GM21723 (cell line): ENCODE measurements around the gene RNF217.
"Not testable (repeated sequence)": the region's sequence is repeated elsewhere in the genome, so short reads cannot be mapped to it uniquely, and the experiment has no call there.

Experiments used
- ATAC-seq: cut with Tn5 transposase; IDR thresholded peaks from one replicate; pipeline ENCODE4 v1.9.1; 2021; ENCODE audit warnings: mild to moderate bottlenecking, moderate library complexity; ENCODE audit not compliant: unreplicated experiment

RNF217 gene

DNA sequence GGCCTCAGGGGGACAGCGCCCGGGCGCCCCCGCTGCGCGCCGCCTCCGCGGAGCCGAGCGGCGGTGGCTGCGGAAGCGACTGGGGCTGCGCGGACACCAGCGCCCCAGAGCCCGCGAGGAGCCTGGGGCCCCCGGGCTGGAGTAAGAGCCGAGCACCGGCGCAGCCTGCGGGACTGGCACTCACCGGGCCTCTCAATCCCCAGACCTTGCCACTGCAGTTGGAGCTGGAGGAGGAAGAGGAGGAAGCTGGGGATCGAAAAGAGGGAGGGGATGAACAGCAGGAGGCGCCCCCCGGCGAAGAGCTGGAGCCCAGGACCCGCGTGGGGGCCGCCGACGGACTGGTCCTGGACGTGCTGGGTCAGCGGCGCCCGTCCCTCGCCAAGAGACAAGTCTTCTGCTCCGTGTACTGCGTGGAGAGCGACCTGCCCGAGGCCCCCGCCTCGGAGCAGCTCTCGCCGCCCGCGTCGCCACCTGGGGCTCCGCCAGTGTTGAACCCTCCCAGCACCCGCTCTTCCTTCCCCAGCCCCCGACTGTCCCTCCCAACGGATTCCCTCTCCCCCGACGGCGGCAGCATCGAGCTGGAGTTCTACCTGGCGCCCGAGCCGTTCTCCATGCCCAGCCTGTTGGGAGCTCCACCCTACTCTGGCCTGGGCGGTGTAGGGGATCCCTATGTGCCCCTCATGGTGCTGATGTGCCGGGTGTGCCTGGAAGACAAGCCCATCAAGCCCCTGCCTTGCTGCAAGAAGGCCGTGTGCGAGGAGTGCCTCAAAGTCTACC lies 590 bp downstream of the RNF217 start:
- no peak for ATAC-seq

DNA sequence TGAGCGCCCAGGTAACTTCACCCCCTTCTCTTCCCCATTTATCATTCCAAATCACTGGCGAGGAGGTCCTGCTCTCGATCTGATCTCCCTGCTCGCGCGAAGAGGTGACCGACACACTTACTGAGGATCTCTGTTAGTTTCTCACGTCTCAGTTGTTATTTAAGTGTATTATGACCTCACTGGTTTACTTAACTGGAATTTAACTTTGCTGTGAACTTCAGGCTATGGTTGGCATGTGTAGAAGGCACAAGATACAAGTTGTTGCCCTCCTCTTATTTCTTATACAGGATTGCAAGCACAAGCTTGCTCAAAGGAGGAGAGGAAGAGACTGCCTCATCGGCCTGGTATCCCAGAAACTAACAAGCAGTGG lies 1.2 kb downstream of the RNF217 start:
- ATAC-seq = no peak

DNA sequence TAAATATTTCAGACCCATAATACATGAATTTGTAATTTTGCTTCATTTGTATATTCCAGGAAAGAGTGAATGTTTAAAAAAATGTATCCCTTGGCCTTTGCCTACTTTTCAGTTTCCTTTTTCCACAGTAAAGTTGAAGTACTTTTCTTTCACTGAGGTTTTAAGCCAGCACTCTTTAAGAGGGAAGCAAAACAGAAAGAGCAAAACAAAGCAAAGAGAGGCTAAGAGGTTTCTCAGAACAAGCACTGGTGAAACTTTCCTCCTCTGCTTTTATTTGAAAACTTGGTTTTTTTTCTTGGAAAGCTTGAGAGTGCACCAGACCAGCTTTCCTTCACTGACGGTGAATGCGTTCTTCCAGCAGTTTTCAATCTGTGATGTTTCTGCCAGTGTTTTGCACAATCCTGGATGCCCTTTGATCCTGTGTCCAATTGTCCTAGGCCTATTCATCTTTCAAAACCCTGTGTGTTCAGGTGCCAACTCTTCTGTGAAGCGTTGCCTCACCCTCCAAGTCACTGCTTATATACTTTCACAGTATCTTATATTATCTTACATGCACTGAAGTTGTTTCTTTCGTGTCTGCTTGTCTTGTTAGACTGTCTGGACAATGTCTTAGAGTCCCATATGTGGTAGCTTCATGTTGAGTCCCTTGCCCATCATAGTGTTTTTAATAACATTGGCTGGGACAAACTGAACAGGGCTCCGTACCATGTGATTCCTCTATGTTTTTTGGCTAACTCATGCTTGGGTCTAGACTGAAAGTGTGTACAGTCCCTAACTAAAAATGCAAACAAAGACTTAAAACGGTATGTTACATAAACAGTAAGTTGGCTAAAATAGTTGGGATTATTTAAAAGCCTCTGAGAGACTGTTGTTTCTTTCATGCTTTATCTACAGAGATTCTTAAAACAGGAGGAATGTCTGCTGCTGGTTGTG lies 1.9 kb downstream of the RNF217 start:
- ATAC-seq = no peak

DNA sequence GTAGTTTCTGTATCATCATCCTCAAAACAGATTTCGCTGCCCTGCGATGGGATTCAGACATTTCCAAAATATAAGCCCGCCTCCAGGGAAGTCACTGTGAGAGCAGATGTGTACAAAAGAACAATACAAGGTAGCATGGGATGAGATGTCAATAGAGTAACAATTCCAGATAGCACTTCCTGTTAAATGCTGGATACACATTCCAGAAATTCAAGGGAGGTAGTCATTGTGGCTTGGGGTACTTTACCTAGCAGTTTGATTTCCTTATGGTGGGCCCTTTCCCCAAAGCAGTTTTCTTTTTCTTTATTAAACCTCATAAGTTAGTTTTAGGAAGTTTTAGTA lies 2.5 kb downstream of the RNF217 start:
- no peak for ATAC-seq

DNA sequence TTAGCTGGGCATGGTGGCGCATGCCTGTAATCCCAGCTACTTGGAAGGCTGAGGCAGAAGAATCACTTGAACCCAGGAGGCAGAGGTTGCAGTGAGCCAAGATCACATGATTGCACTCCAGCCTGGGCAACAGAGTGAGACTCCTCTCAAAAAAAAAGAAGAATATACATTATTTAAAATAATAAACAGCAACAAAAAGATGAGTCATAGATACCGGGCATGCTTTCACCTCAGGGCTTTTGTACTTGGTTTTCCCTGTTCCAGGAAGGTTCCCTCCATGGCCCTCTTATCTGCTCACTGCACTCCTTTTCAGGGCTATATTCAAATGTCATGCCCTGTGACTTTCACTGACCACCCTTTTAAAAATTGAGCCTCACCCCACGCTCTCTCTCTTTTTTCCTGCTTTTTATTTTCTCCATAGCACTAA lies 3.2 kb downstream of the RNF217 start:
- not testable (repeated sequence) for ATAC-seq

DNA sequence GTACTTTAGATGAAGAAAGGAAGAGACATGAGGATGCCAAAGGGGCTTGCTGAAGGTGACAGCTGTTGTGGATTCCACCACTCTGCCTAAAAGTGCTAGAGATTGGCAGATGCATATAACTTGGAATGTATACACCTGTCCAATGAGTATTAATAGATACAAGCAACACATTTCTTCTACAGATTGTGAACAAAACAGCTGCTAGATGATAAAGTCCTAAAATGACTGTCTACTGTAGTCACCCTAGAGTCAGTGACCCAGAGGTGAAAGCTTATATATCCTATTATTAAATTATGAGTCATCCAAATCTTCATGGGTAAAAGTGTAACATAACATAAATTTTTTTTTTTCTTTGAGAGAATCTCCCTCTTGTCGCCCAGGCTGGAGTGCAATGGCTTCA lies 5.2 kb downstream of the RNF217 start:
- ATAC-seq = no peak

DNA sequence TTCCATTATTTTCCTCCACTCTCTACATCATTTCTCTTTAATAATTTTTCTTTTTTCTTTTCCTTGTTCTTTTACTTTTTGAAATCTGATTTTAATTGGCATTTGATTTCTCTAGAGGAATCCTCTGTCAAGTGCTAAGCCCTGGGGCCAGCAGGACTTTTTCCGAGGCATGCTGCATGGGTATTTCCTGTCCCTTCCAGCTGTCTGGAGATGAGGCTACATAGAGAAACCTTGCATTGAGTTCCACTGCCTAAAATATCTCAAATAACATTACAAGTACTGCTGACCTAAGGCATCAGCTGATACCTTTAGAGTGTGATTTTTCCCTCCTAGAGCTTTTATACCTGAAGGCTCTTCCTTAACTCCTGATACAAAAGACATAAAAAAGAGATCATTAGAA lies 6.2 kb downstream of the RNF217 start:
- ATAC-seq = no peak

DNA sequence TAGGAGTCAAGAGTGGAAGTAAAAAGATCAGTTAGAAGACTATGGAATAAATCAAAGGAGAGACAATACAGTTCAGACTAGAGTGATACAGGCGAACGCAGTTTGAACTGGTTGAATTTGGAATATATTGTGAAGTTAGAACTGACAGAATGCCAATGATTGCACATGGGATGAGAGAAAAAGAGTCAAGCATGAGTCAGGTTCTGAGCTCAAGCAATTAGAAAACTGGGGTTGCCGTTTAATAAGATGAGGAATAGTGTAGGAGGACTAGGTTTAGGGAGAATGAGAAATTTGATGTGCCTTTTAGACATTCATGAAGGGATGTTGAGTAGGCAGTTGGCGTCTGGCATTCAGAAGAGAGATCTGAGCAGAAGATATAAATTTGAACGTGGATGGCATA lies 8.0 kb downstream of the RNF217 start:
- no peak for ATAC-seq

DNA sequence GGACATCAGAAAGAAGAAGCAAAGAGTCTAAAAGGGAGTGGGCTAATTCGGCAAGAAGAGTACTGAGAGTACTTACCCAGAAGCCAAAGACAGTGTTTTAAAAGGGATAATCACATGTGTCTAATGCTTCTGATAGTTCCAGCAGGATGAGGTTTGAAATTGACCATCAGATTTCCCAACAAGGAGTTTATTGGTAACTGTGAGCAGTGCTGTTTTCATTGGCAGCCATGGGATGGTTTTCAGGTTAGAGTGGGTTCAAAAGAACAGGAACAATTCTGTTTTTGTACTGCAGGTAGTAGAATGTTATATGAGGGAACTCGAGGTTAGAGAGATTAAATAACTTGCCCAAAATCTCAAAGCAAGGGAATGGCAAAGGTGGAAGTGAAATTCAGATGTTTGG lies 8.5 kb downstream of the RNF217 start:
- ATAC-seq = no peak

DNA sequence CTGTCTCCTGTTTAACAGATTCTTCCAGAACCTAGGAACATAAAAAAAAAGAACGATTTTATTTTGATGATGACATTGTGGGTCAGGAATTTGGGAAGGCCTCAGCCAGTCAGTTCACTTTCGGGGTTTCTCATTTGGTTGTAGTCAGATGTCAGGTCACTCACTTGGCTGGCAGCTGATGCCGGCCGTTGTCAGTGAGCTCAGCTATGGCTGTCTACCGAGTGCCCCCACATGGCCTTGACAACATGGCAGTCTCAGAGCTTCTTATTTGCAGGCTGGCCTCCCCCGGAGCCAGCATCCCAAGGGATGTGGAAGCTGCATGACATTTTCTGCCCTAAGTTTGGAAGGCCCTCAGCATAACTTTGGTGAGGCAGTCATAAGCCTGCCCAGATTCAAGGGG lies 11.5 kb downstream of the RNF217 start:
- ATAC-seq = no peak

DNA sequence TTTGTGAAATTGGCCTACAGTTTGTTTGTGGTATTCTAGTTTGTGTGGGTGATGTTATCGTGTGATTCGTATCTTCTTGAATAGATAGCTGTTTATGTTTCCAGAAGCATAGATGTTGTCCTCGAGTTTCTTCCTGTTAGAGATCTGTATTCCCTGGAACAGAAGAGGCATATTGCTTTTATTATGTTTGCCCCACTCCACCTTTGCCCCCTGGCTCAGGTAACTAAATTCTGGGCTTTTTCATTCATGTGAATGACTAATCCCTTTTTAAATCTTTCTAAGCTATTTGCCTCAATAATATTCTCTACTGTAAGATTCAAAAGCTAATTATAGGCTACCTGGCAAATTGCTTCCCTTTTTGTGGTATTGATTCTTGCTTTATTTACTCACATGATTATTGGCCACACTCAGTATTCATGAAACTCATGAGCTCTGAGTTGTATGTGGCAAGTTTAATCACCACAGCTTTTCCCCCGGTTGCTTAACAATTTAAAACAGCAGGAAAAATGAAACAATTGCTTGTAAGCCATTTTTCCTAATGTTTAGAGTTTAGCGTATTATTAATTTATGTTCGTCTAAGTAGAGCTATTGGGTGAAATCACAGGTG lies 12.6 kb downstream of the RNF217 start:
- ATAC-seq = no peak

DNA sequence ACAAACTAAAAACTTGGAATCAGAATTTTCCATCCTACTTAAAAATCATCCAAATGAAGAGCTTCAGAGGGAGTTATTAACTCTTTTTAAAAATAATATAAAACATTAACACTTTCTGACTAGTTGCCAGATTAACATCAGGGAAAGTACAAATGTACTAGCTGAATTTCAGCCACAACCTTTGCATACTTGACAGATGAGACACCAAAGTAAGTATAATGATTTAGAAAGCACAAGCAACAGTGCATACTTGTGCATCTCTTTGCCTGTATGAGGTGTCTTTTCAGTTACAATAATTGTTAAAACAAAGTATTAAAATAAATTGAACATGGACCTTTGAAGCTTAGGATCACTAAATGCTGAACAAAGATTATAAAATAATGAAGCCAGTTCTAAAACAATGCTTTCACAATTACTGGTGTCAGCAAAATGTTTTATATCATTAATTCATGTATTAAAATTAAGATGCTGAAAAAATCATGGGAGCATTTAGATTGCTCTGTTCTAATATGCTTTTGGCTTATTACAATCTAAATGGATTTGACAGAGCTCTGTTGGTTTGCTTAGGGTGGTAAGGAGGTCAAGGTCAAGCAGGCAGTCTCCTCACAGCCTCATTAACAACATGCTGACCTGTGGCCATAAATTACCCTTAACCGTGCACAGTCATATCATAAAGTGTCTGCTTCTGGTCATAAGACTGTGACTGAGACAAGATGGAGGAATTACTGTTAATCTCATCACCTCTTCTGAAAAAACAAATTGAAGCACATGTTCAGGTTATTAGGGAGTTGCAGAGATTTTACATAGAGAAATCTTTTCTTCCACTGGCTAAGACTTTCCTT lies 15.1 kb downstream of the RNF217 start:
- no peak for ATAC-seq

DNA sequence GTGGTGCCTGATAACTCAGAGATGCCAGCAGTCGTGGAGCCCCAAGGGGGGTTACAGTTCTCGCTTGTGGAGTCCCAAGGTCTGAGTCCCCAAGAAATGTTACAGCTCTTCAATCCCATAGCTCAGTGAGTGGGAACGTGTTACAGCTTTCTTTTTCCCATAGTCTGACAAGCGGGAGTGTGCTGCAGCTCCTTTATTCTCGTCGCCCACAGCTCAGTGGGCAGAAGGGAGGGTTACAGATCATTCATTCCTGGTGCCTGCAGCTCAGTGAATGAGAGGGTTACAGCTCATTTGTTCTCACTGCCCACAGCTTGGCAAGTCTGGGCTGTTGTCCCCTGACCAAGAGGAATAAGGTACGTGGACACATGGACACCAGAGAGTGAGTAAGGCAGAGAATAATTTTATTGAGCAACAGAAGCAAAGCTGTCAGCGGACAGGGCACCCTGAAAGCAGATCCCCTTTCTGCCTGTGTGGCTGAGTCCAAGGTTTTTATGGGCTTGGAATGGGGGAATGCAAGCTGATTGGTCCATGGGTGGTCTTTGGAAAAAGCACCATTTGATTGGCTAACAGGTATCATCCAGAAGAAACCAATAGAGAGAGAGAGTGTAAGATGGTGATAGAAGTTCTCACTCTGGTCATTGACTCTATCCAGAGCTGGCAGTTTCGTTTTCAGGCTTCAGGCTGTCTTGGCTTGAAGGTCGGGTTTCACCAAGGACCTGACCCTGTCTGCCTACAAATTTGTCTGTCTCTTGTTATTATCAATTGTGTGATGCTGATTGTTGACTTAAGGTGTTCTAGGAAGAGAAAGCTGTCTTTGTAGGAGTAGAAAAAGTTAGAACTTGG lies 16.4 kb downstream of the RNF217 start:
- no peak for ATAC-seq

DNA sequence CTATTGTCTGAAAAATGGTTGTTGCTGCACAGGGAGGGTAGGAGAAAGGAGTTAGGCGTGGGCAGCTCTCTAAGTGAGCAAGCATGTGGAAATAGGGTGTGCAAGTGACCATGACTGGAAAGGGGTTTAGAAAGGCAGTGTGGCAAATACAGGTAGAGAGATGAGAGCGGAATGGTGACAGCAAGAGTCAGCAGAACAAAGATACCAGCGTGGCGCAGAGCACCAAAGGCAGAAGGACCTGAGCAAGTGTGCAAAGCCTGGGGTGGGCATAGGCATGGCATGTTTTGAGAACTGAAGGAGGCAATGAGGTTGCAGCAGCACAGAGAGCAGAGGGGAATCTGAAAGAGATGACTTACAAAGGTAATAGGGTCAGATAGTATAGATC lies 17.0 kb downstream of the RNF217 start:
- no peak for ATAC-seq

DNA sequence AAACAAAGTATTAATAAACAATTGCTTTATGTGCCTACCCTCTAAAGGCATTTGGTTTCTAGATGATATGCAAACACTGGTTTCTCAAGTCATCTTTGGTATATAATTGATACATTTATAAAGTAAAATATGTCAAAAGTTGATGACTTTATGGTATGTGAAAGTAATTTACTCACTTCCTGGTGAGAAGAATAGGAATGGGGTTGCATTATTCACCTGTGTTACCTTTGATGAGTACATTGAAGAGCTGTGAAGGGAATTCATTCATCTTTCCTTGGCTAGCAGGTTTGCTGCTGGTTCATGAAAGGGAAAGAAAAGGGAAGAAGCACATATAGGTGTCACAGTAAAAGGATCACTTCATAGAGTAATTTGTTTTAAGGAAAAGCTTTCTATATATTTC lies 20.4 kb downstream of the RNF217 start:
- ATAC-seq = no peak

DNA sequence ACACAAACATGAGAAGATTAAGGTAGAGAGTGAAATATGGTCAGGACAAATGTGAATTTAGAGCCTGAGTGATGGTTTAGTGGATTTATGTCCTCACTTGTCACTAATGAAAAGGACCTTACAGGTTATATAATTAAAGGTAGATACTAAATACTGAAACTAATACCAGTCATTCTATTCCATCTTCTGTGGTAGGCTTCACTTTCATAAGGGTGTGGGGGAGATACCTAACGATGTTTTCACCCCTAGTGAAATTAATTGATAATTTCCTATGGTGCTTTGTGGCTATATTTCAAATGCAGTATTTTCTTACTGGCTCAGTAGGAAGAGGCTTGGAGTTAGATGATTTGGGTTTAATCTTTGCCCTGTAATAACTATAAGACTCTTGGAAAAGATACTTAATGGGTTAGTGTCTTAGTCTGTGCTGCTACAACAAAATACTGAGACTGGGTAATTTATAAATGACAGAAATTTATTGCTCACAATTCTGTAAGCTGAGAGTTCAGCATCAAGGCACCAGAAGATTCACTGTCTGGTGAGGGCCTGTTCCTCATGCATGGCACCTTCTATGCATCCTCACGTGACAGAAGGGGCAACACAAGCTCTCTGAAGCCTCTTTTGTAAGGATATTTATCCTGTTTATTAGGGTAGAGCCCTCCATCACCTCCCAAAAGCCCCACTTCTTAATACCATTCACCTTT lies 21.3 kb downstream of the RNF217 start:
- ATAC-seq = no peak

DNA sequence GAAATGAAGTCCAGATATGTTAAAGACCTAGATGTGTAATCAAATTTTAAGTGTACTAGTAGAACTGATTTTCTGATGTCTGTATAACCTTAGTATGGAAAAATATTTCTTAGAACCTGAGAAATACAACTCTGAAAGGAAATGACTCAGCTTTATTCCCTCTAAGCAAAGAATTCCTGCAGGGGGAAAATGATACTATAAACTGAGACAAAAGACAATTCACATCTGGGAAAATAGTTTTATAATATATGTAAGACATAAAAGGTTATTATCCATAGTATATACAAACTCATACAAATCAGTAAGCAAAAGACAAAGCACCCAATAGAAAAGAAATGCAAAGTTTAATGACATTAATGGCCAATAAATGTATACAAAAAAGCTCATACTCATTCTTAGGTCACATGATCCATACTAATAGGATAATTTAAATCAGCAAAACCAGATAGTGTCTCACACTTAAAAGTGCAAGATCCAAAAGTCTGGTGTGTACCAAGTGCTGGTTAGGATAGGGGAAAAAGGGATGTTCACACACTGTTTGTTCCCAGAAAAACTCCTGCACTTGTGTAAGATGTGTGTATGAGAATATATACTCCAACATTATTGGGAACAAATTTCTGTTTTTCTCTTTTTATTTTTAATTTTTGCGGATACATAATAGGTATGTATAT lies 22.6 kb downstream of the RNF217 start:
- no peak for ATAC-seq

DNA sequence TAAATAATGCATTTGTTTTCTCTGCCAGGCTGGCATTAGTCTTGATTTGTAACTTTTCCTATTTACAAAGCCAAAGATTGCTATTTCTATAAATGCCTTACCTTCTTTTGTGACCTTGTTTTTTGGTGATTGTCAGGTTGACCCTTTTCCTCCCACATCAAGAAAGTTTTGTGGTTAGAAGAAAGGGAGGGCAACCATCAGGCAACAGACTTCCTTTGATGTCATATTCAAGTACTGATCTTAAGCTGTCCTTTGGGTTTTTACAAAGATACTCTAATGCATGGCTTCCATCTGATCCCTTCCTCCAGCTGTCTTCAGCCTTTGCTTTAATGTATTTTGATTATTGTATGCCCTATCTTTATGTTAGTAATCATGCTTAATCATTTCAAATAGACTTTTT lies 23.9 kb downstream of the RNF217 start:
- no peak for ATAC-seq

DNA sequence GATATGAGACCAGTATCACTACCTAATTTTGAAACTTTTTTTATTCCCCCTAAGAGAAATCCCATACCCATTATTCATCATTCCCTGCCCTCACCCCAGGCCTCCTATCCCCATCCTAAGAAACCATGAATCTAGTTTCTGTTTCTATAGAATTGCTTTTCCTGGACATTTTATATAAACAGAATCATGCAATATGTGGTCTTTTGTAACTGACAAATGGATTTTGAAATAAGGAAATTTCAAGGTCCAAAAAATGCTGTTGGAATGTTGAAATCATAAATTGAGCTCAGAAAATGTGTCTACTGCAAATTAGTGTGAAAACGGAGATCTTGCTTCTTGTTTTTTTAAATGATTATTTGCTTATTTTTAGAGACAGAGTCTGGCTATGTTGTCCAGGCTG lies 25.1 kb downstream of the RNF217 start:
- ATAC-seq = no peak
